ENCODE data around the gene VDR.

Gene VDR

DNA sequence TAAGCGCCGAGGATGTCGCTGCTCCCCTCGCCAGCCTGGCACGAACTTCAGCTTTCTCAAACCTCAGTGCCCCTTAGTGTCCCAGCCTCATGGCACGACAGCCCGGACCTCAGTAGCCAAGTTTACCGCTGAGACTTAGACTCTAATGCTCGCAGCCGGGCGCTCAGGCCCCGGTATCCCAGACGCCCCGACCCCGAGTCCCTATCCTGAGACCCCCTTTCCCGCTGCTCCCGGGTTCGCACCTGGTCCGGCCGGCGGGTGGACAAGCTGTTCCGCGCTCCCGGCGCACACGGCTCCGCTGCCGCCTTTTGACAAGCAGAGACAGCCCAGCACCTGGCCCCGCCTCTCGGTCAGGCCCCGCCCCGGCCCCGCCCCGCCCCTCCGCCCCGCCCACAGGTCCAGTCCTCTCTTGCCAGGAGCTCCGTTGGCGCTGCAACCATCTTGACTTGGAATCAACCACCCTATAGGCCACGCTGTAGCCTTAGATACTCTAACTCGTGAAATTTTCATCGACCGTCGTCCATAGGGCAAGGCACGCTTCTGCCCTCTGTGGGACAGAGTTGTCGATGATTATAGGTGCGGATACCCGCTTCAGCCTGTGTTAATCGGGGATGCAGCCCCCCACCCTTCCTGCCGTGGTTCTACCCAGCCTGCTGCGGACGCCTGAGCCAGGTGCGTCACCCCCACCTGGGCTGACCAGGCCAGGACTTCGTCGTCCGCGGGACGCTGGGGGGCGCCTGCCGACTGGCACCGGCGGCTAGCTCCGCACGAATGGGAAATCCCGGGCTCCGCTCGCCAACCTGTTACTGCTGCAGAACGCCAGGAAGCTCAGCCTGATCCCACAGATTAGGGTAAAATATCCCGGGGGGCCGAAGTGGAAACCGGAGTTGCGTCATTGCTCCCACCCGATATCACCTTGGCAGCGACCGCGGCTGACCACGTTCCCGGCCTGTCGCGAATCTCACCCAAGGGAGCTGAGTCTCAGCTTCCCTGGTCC is at the start of gene VDR:
Gene VDR (minus strand): TSS at position 282 of the 997 bp plus-strand sequence. CDS start 25,881 bp downstream, outside the sequence.
- peak; percentile 64 to 73 for DNase-seq

DNA sequence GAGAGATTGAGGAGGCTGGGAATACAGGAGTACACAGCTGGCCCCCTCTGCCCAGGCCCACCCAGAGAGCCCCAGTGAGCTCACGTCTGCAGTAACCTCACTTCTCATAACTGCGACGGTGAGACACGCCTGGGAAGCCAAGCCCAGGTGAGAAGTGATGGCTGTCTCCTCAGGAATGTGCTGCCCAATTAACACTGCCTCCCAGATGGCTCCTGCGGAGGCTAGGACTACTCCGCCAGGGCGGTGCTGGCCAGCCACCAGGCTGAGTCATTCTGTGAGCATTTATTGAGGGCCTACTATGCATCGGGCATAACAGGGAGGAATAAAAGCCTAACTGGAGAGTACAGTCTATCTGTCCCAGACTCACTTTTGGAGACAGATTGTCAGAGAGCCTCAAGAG is 49.3 kb upstream of the VDR start:
- no peak for DNase-seq

DNA sequence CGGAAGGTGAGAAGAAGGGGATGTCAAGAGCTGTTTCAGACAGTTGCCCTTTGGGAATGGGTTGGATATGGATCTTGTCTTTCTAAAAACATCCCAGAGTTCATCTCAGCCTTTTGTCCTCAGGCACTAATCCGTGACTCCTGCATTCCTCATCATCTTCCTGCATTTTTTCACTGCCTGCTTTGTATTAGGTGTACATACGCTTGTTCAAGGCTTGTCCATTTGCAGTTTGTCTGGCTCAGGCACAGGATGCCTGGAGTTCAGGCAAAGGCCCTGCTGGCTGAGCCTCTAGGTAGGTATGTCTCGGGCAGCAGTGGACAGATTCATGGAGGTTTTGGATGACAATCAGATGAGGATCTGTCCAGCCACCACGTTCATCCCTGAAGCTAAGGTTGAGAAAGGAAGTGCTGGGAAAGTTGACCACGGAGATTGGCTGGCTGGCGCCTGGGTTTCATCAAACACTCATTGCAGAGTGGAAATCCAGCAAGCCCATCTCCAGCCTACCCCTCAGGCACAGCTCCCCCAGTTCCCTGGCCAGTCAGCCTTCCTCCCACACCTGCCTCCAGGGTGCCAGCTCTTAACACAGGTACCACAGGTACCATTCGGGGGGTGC is 46.2 kb upstream of the VDR start:
- DNase-seq, result no peak

DNA sequence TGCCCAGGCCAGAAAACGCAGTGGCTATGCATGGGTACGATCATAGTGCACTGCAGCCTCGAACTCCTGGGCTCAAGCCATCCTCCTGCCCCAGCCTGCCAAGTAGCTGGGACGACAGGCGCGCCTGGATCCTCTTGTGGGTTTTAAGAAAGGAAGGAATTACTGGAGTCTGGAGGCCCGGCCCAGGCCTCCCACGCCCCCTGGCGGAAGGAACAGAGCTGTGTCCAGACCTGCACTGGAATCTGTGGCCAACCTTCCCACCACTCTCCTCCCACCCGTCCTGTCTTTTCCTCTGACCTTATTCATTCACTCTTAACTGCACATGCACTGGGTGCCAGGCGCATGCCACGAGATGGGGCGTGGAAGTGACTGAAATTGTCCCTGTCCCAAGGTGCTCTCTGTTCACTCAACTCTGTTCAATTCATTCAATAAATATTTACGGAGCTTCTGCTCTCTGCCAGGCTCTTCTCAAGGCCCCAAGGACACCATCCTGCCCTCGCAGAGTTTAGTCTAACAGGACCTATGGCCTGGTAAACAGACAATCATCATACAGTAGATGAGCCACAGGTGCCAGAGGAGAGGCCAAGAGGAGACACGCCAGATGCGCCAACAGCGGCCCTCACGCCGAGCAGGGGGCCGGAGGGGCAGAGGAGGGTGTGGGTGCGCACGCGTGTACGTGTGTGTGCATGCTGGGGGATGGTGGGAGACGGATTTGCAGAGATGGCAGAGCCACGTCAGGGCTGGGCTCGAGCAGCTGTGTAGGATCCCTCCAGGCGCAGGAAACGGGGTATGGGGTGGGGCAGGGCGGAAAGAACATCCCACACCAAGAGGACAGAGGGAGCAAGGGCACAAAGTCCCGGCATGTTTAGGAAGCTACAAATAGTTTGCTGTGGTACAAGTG is 44.9 kb upstream of the VDR start:
- peak; percentile 73 to 78 for DNase-seq

DNA sequence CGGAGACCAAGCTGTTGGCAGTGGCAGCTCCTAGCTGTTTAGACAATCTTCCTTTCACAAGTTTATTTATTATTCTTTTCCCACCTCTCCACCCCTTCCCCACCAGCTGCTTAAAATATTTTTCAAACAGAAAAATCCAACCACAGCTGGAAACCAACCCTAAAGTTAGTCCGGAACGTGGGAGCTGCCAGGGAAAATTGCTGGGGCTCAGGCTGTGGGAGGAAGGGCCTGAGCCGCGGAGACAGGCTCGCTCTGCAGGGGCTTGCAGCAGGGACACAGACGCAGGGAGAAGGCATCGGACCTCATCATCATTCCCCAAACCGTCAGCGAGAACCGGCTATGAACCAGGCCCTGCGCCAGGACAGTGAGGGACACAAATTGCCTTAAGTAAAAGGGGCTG is 42.5 kb upstream of the VDR start:
- no peak for DNase-seq

DNA sequence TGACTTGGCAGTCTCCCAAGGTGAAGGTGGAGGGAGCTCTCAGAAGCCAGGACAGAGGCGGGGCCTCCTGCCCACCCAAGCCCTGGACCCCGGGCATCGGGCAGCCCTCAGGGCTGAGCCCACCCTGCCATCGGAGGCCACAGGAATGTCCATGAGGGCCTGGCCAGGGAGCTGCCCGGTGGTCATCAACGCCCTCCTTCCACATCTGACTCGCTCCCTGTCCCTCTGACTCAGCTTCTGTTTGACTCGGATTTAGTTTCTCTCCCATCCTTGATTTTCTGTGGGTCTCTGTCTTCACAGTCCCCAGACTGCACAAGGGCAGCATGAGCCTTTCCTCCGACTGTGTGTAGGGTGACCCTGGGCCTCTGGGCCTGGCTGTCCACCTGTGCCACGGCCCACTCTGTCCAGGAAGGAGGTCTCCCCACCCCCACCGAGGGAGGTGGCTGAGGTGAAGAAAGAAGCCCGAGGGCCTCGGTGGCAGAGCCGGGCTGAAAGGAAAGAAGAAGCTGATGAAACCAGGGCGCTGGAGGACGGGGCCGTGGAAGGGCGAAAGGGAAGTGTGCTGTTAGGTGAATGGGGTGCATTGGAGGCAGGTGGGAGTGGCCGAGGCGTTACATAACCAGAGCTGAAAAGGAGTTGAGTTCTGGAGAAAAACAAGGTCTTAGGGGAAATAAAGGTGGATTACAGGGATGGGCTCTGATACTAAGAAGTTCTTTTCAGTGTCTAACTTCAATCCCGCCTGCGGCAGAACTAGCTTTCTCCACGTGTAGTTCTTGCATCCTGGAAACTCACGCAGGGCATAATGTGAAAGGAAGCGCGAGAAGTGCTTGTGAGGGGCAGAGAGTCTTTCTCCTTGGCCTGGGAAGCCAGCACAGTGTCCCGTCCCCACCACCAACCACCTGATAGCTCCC is 41.9 kb upstream of the VDR start:
- DNase-seq, result peak; percentile 24 to 41

DNA sequence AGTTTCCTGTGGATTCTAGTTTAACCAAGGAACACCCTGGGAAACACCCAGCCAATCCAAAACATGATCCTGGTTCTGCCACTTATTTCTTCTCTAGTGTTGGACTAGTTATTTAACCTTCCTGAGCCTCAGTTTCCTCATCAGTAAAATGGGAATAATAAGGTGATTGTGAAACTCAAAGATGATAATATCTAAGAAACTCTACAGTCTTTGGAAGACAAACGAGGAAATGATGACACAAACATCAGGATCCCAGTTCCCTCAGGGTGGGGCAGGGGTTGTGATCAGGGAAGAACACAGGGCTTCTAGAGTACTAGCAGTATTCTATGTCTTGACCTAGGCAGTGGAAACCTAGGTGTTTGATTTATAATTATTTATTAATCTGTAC is 40.5 kb upstream of the VDR start:
- no peak for DNase-seq

DNA sequence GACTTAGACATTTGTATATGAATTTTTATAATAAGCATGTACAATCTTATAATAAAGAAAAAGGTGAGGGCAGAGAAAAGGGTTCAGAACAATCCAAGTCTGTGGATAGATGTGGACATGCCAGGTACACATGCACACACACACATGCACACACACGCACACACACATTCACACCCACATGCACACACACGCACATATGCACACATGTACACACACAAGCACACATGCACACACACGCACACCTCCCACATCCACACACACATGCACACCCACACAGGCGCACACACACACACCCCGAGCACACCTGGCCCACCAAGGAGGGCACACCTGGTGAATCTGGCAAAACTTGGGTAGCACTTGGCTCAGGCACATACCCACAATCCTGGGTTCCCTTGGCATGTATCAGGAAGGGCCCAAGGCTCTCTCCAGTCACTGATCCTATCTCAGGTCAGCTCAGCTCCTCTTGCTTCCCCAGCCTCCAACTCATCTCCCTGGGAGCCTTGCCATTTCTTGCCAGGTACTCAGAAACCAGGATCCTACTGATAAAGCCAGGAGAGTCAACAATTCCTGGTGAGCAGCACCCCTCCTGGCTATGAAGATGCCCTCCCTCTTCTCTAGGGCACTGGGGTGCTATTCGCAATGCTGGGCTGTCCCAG is 40.0 kb upstream of the VDR start:
- no peak for DNase-seq

DNA sequence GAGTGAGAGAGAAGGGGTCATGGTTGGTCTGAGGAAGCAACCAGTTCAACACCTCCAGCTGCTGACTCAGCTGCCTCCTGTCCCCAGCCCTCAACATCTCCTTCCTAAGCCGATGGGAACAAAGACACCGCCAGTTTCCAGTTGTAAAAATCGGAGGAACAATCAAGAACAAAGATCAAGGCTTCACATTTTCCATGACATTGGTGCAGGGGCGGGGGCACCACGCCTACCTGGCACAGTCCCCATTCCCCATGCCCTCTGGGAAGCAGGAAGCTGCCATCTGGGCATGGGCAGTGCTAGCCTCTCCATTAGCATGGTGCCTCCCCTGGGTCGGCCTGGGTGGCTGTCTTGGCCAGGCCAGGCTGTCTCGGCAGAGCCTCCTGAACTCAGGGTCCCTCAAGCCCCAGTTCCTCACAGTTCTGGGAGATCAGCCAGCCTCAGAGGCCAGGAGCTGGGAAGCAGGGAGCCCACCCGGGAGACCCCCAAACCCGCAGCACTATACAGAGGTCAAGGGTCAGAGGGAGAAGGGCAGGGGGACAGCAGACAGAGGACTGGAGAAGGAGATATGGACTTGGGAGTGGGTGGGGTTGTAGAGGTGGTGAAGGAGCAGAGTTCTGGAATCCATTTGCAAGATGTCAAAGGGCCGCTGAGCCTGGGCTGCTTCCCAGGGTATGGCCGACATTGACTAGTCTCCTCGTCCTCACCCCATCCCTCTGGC is 39.0 kb upstream of the VDR start:
- no peak for DNase-seq

DNA sequence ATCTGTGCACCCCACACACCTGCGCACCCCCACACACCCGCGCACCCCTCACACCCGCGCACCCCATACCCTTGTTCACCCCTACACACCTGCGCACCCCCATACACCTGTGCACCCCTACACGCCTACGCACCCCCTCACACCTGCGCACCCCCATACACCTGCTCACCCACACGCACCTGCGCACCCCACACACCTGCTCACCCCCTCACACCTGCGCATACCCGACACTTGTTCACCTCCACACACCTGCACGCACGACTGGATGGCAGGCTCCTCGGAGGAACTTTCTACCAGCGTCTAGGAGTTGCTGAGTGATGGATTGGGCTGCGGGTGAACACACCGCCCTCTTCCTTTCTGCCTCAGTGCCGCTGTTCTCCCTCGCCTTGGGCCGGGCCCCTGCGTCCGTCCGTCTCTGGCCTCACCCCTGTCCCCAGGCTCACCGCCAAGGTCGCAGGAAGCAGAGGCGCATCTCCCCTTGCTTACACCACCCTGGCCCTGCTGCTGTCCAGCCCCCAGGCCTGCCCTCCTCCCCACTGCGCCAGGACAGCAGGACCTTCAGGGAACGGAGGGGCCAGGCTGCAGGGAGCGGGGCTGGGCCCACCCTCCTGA is 37.9 kb upstream of the VDR start:
- no peak for DNase-seq

DNA sequence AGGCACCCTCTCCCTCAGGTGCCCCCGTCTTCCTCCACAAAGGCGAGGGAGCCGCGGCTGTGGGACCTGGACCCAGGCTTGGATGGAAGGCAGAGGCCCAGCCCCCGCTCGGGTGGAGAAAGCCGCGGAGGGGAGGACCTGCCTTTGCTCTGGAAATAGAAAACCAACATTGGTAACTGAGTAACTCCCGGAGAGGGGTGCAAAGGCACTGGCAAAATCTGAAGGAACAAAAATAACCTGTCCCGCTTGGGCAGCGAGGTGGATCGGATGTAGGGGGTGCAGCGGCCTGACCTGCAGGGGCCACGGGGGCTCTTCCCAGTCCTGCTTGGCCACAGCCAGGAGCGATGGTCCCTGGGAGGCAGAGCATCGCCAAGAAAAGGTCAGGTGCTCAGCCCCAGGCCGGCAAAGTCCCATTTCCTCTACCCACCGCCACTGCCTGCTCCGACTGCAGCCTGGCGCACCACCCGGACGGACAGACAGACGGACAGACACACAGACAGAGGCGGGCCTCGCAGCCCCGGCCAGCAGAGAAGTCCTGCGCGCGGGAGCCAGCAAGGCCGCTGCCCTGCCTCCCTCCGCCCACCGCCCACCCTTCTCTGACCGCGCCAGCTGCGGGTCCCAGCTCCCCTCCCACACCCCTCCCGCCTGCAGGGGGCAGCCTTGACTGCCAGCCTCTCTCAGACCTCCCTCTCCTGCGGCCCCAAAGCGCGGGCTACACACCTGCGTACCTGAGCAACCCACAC is 37.2 kb upstream of the VDR start:
- no peak for DNase-seq

DNA sequence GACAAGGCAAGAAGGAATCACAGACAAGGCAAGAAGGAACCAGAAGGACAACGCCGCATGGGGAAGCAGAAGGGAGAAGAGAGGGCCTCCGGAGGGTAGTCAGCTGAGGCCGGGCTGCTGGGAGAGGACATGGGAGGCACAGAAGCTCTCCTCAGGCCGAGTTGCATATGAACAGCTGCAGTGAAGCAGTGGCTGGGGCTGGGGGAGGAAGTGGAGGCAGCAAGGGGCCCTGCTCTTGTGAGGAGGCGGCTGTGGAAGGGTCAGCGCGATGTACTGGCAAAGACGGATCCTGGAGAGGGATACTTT is 36.6 kb upstream of the VDR start:
- DNase-seq, result no peak

DNA sequence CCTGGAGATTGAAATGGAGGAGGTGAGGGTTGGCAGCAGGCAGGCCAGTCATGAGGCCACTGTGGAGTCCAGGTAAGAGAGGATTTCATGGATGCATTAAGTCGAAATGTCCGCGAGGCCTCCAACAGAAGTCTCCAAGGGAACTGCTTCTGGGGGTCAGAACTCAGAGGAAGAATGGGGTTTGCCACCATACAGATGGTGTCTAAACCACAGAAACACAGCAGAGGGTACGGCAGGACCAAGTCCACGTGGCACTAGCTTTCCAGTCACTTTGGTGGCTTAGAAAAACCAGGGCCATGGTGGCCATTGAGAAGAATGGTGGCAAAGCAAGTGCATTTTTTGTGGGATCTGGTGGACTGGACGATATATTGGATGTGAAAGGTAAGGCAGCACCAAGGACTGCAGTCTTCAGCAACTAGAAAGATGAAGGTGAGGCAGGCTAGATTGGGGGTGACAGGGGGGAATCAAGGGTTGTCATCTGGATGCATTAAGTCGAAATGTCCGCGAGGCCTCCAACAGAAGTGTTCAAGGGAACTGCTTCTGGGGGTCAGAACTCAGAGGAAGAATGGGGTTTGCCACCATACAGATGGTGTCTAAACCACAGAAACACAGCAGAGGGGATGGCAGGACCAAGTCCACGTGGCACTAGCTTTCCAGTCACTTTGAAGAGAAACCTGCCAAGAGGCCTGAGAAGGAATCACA is 36.1 kb upstream of the VDR start:
- no peak for DNase-seq

DNA sequence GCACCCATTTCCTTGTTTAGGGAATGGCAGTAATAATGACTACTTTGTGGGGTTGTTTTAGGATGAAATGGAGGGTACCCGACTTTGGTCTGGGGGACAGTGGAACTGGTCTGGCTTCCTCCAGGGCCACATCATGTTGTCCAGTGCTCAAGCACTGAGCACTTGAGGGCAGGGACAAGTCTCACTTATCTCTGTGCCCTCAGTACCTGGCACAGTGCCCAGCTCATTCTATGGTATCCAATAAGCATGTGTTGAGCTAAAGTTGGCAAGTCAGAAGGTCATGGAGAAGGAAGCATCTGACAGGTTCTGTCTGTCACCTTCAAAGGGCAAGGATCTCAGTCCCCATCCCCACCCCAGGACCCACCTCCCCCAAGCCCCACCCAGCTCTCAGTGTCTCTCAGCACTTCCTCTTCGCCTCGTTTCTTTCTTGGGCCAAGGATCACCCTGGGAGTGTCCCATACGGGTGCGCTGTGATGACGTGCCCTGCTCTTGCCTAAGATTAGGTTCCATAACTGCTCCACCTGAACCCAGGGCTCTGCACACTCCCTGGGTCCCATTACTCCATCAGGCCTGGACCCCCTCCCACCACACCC is 34.3 kb upstream of the VDR start:
- DNase-seq, result no peak

DNA sequence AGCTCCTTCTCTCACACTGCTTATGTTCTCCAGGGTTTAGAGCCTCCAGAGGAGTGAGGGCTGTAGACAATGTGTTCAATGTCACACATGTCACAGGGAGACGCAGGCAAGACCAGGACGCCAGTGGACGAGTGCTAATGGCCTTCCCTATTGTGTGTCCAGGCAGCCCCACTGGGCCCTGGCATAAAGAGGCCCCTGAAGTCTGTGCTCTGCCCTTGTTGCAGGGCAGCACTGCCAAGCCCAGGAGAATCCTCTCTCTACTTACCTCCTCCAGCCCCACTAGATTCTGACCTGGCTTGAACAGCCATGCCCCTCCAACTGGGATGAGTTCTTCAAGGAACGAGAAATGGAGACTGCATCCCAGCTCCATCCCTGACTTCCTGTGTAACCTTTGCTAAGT is 33.8 kb upstream of the VDR start:
- no peak for DNase-seq

DNA sequence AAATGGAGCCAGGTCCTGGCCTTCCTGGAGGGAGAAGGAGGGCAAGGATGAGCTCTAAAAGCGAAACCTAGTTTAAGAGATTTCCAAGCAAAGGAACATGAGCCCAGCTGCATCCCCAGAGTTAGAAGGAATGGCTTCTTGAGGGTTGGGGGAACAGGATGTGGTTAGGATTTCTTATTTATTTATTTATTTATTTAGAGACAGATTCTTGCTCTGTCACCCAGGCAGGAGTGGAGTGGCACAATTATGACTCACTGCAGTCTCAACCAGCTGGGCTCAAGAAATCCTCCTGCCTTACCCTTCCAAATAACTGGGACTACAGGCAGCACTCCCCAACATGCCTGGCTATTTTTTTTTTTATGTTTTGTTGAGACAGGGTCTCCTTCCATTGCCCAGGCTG is 33.3 kb upstream of the VDR start:
- DNase-seq, result no peak

DNA sequence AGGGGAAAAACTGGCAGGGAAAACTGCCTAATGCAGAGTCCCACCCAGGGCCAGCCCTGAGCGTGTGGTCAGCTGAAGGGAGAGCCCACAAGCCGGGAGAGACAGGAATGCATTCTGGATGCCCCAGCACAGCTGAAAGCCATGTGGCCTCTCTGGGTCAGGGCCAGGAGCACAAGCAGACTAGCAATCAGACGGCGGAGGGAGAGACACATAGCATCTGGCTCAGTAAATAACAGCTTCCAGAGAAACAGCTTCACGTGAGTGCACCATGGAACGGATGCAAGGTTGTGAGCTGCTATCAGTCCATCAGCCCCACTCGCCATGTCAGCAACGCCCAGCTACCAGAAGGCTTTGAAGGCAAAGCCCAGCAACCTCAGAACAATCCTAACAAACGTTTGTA is 30.4 kb upstream of the VDR start:
- no peak for DNase-seq

DNA sequence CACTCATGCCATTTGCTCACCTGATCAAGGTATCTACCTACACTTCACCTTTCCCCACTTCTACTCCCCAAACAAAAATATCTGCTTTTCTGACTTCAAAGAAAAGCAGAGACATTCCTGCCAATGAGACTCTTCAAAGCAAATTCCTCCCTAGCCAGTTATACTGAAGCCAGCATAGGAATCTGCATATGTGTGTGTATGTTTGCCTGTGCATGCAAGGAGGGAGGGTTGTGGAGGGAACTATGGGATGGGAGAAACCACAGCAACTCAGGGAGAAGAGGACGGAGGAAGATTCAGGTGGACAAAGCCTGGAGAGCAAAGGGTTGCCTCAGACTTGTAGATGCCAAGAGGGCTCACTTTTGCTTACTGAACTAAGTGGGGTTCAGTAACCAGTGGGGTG is 26.4 kb upstream of the VDR start:
- no peak for DNase-seq

DNA sequence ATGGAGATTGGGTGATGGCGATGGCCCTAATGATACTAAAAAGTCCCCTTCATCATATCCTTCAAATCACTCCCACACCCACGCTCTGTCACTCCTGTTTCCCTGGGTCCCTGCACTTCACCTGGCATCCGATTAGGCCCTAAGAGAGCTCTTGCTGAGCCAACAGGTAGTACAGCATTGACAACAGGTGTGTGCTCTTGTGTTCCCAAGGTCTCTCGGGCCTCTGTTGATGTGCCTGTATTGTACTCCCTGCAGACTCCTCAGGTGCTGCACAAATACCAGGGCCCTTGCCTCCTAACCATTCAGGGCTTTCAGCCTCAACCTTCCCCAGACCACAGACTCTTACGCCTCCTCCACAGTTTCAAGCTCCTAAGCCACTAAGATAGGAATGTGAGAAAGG is 25.8 kb upstream of the VDR start:
- DNase-seq, result no peak

Data from Kasumi-1 (cell line).